Kidney glomerular epithelial cell (primary cell): ENCODE results near the gene DNM2.
"Not testable (repeated sequence)": the region's sequence is repeated elsewhere in the genome, so short reads cannot be mapped to it uniquely, and the experiment has no call there.

Experiments used
- DNase-seq: peaks from one replicate; lab custom pipeline; 2025; lab: John Stamatoyannopoulos, UW

DNM2 gene

GRCh38 chr19:10752237-10752912, 34.5 kb downstream of the DNM2 start:
- no peak for DNase-seq

DNA sequence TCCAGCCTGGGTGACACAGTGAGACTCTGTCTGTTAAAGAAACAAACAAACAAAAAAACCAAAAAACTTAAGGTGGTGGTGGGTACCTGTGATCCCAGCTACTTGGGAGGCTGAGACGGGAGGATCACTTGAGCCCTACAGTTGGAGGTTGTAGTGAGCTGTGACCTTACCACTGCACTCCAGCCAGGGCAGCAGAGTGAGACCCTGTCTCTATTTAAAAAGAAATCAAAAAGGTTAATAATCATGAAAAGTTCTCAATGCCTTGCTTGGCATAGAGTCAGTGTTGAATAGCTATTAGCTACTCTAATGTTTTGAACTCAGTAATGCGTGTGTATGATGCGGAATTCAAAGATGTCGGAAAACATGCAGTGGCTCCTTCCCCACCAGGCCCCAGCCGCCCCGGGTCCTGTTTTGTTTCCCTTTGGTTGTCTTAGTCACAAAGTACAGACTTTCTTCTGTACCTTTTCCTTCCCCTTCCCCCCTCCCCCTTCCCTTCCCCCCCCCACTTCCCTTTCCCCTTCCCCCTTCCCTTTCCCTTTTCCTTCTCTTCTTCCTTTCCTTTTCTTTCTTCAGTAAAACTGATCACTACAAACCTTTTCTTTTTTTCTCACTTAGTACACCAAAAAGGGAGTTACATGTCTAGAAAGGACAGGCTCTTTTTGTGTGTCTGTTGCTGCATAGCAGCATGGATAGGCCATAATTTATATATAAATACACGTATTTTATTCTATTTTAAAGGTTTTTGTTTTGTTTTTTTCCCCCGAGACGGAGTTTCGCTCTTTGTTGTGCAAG, 35.2 kb downstream of the DNM2 start:
- DNase-seq: no peak

DNA sequence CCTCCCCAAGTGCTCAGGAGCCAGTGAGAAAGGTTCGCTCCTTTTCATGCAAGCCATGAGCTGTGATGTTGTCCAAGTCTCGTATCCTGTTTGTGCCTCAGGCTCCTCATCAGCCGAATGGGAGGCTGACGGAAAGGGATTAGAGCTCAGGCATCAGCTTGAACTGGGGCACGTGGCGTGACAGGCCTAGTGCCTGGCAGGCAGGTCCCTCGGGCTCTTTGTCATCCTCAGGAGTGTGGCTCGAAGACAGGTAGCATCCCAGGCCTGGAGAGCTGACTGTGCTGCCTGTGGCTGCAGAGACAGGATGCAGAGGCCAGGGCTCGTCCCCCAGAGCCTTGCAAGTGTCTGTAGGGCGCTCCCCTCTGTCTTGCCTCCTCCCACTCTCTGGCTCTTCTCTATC, 38.5 kb downstream of the DNM2 start:
- DNase-seq: no peak

GRCh38 chr19:10756791-10757190, 38.9 kb downstream of the DNM2 start:
- no peak for DNase-seq

- DNase-seq: not testable (repeated sequence)
Measured at GRCh38 chr19:10758050-10758449, 40.2 kb downstream of the DNM2 start.

DNA sequence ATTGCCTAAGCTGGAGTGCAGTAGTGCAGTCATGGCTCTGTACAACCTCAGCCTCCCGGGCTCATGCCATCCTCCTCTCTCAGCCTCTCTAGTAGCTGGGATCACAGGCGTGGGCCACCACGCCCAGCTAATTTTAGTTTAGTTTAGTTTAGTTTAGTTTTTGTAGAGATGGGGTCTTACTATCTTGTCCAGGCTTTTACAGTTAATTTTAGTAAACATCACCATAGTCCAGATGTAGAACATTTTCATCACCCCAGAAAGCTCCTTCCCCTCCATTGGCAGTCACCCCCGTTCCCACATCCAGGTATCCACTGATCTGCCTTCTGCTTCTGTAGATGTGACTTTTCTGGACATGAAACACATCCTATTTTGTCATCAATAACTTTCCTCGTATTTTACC, 41.1 kb downstream of the DNM2 start:
- DNase-seq: no peak

GRCh38 chr19:10760273-10760944, 42.5 kb downstream of the DNM2 start:
- peak; percentile 76 for DNase-seq

DNA sequence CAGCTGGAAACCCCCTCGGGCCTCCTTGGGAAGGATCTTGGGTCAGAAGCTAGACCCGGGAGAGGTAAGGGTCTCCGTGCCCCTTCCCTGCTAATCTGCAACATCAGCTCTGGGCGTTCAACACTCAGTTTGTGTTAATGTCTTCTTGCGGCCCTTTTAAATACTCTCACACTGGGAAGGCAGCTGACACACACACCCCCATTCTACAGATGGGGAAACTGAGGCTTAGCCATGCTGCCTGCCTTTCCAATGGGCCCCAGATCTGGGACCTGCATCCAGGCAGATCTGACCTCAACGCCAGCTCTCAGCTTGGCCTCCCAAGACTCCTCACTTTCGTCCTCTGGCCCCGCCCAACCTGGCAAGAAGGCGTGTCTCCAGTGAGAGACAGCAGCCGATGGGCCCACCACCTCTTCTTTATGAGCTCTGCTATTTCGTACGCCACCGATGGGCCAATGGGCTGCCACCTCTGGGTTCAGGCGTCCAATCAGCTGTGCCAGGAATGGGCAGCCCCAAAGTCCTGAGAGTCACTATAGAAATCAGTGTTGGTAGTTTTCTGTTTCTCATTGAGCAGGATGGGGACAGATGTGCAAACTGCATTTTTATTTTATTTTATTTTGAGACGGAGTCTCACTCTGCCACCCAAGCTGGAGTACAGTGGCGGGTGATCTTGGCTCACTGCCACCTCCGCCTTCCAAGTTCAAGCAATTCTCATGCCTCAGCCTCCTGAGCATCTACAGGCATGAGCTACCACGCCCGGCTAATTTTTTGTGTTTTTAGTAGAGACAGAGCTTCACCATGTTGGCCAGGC, 43.8 kb downstream of the DNM2 start:
- DNase-seq: no peak

DNA sequence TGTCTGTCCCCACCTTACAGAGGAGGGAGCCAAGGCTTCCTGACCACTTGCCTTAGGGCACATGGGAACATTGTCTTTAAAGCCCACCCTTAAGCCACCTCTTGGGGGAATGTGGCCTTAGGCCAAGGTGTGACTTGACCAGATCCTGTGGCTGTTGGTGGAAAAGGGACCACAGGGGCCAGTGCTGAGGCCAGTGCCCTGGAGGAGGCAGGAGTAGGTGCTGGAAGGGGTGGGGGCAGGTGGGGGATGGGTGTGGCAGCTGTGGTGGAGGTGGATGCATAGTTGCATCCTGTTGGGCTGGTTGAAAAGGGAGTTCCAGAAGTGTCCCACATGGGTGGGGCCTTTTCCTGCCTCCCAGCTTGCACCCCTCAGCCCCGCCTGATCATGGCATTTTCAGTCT, 44.8 kb downstream of the DNM2 start:
- no peak for DNase-seq

DNA sequence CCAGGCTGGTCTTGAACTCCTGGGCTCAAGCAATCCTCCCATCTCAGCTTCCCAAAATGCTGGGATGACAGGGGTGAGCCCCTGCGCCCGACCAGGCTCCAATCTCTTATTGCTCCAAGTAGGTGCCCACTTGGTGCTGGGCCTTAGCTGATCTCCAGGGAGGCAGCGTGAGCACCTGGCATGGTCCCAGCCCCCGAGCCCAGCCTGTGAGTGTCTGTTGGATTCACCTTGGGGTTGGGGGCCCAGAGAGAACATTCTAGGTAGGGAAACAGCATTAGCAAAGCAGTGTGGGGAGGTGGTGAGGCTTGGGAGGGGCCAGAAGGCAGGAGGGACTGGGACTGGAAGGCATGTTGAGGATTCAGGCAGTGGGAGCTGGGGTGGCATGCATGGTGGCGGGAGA, 45.5 kb downstream of the DNM2 start:
- no peak for DNase-seq

DNA sequence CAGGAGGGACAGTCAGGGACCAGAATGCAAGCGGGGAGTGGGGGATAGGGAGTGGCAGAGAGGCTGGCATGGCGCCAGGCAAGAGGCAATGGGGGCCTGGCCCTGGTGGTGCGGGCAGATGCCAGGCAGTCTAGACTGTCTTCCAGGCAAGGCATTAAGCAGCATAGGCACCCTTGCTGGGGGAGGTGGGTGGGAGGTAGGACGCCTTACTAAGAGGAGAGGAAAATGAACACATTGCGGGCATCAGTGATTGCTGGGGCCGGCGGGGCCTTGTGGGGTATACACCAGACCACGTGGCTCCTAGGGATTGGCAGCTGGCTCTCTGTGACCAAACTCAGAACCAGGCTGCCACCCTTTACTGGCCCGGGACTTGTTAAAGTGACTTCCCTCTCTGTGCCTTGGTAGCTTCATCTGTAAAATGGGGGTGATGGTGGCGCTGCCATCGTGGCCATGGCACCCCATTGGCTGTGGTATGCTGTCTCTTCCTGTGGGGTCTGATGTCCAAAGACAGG, 46.0 kb downstream of the DNM2 start:
- no peak for DNase-seq

- DNase-seq: peak; percentile 96
Measured at GRCh38 chr19:10764340-10764894, 46.5 kb downstream of the DNM2 start.

- no peak for DNase-seq
Measured at GRCh38 chr19:10766049-10766623, 48.3 kb downstream of the DNM2 start.

DNA sequence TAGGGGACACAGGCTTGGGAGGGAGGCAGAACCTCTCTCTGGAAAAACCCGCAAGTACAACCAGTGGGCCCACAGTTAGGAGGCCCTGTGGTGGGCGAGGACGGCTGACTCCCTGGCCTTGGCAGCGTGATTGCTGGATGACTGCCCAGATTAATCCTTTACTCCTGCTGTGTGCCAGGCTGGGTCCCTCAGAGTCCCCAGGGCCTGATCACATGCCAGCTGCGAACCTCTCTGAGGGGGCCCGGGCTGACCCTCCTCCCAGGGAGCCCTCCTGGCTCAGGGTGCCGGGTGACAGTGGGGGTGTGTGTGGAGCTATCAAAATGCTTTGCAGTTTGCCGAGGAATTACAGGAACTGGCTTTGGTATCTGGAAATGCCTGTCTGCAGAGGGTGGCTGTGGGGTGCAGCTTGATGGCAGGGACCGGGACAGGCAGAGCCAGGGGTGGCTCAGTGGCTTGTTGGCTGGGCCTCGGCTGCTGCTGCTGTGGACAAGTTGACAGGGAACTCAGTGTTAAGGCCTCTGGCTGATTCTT, 48.9 kb downstream of the DNM2 start:
- DNase-seq: no peak

DNA sequence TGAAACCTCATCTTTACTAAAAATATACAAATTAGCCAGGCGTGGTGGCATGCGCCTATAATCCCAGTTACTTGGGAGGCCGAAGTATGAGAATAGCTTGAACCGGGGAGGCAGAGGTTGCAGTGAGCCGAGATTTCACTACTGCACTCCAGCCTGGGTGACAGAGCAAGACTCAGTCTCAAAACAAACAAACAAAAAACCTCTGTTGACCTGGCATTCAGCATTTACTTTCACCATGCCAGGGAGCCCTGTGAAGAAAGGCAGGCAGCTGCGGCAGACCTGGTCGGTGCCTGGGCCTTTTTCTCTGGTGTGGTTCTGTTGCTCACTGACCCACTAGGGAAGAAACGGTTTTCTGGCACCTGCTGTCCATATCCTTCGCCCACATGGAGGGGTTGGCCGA, 49.8 kb downstream of the DNM2 start:
- no peak for DNase-seq

DNA sequence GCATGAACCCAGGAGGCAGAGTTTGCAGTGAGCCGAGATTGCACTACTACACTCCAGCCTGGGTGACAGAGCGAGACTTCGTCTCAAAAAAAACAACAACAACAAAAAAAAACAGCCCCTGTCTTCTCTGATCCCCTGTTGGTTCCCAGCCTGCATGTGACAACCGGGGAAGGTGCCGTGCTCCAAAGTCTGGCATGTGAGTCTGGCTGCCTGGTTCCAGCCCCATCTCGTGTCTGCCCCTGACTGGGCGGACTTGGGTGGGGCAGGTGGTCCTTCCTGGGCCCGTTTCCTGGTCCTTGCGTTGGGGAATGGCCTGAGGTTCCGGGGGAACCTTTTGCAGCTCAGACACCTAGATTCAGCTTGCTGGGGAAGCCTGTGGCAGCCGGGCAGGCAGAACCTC, 50.5 kb downstream of the DNM2 start:
- DNase-seq: no peak

DNA sequence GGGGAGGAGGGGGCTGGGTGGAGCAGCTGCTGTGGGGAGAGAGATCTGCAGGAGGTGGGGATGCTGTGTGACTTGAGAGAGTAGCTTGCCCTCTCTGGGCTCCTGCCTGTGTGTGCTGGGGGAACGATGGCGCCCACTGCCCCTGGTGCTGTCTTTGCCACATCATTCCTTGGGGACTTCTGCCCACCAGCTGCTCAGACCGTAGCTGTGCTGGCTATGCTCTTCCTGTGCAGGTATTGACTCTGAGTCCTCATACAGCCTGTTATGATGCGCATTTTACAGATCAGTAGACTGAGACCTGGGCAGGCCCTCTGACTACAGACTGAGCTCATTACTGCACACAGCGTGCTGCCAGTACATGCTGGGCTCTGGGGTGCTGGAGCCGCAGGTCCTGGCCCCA, 51.1 kb downstream of the DNM2 start:
- DNase-seq: no peak

GRCh38 chr19:10769533-10770491, 51.9 kb downstream of the DNM2 start:
- DNase-seq: peak; percentile 70

DNA sequence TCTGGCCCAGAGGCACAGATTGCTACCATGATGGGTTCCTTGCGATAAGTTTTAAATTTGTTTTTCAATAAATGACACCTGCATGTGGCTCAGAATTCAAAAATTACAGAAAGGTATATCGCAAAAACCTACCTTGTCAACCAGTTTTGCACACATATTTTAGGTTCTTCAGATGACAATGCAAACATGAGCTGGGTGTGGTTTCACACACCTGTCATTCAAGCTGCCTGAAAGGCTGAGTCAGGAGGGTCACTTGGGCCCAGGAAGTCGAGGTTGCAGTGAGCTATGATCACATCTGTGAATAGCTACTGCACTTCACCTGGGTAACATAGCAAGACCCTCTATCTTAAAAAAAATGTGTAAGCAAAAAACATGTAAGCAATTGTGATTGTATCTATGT, 56.1 kb downstream of the DNM2 start:
- no peak for DNase-seq

GRCh38 chr19:10774893-10775292, 57.0 kb downstream of the DNM2 start:
- DNase-seq: no peak
